GM10266 (cell line): Measurements from ENCODE around the gene BICRA.
"Not testable (repeated sequence)": the region's sequence is repeated elsewhere in the genome, so short reads cannot be mapped to it uniquely, and the experiment has no call there.

Experiments
- DNase-seq: peaks from one replicate; pipeline ENCODE4 v3.0.0; 2012; ENCODE audit errors: extremely low spot score
- CTCF ChIP-seq: IDR thresholded peaks from 2 replicates; pipeline ENCODE4 v1.5.1; 2012; ENCODE audit warnings: mild to moderate bottlenecking, low read depth; ENCODE audit not compliant: control insufficient read depth, insufficient read depth; ENCODE audit errors: missing control alignments

The BICRA gene

GRCh38 chr19:47595944-47596343, 13.0 kb upstream of the BICRA start:
- no peak for TF ChIP-seq CTCF
- DNase-seq: no peak

- no peak for TF ChIP-seq CTCF
- no peak for DNase-seq
Measured at GRCh38 chr19:47598407-47599349, 10.3 kb upstream of the BICRA start.

GRCh38 chr19:47599671-47600245, 9.2 kb upstream of the BICRA start:
- not testable (repeated sequence) for DNase-seq

GRCh38 chr19:47600246-47601179, 8.4 kb upstream of the BICRA start:
- peak; percentile 100 for DNase-seq

GRCh38 chr19:47601180-47601904, 7.6 kb upstream of the BICRA start:
- TF ChIP-seq CTCF: no peak
- no peak for DNase-seq

More at GRCh38 chr19:47600246-47601179, 8.4 kb upstream of the BICRA start:
- no peak for TF ChIP-seq CTCF

- no peak for TF ChIP-seq CTCF
- DNase-seq: no peak
Measured at GRCh38 chr19:47603706-47604565, 5.0 kb upstream of the BICRA start.
